ENCODE data around the gene SAG.

GRCh38 chr2:233328922-233329321, 21.3 kb downstream of the SAG start:
- no peak for TF ChIP-seq POLR2A (IDR thresholded peaks at IDR 0.05)
- TF ChIP-seq CTCF (IDR thresholded peaks at IDR 0.05), result no peak
